GM18499 (cell line): ENCODE measurements around the gene HES3.

Experiments
- ATAC-seq: cut with Tn5 transposase; IDR thresholded peaks from one replicate; pipeline ENCODE4 v1.9.1; 2021; ENCODE audit warnings: moderate number of reproducible peaks; ENCODE audit not compliant: insufficient read depth, unreplicated experiment

Gene HES3

DNA sequence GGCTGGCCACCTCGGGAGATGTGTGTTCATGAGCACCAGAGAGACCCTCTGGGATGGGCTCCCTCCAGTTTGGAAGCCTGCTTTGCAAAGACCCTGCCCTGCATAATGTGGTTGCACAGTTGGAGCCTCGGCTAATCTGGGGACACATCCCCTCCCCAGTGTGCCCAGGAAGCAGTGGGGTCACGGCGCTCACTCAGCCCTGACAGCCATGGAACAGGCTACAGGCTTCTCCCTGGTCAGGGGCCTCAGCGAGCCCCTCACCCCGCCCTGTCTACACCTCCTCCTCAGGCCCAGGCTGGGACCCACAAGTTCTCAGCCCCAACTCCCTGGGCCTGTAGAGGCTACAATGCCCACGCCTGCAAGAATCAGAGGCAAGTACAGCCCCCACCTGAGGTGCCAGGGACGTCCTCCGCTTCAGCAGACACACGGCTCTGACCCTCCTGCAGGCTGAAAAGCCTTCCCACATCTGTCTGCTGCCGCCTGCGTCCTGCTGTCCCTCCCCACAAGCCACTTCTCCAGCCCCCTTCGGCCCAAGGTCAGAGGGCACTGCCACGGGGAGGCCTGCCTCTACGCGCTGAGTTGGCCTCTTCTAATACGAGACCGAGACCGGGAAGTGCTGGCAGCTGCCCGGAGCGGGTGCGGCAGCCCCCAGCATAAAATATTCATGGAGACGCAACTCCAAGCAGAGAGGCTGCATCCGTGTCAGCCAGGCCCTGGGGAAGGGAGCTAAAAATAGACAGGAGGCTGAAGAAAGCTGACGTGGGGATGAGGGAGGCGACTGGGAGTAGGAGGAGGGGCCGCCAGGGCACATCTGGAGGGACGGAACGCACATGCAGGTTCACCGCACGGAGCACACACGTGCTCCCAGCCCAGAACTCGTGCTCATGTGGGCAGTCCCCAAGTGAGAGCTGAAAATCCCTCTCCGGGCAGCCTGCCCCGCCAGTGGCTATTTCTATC is 32.1 kb downstream of the HES3 start:
- no peak for ATAC-seq

DNA sequence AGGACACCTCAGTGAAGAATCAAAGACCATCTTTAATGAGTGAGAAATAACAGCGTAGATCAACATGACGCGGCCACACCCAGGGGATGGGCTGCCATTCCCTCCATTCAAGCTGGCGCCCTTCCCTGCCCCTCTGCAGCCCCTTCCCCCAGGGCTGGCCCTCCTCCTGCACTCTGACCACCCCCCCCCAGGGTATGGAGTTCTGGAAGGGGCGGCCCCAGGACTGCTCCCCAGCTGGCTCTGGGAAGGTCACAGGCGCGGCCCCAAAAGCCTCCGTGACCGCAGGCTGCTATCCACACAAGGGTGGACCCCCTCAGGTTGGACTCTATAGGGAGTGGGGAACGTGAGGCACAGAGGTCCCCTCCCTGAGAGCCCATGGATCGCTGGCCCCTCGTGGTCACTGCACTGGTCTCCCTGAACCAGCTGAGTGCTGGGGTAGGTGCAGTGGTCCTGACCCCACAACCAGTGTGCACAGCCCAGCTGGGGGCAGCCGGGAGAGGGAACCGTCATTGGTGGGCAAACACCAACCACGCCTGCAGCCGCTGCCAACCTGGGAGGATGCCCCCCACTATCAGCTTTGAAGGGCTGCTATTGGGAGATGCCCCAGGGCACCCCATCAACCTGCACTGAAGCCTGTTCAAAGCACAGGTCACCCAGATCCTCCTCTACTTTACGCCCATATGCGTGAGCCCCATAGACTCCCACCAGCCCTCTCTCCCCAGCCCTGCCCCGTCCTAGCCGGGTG is 33.0 kb downstream of the HES3 start:
- no peak for ATAC-seq

DNA sequence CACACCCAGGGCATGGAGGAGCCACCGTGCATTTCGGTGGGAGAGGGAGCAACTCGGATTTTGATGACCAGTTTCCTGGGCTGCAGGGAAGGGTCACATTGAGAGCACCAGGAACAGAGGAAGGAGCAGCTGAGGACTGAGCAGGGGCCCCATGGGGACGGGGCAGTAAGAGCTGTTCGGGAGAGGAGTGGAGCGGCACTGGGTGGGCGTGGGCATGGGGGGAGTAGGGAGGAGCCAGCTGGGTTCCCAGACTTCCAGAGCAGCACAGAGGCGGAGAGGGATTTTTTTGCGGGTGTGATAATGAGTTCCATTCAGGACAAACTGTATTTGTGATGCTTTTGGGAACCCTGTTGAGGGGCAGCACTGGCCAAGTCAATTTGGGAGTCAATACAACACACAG is 34.3 kb downstream of the HES3 start:
- ATAC-seq = no peak

DNA sequence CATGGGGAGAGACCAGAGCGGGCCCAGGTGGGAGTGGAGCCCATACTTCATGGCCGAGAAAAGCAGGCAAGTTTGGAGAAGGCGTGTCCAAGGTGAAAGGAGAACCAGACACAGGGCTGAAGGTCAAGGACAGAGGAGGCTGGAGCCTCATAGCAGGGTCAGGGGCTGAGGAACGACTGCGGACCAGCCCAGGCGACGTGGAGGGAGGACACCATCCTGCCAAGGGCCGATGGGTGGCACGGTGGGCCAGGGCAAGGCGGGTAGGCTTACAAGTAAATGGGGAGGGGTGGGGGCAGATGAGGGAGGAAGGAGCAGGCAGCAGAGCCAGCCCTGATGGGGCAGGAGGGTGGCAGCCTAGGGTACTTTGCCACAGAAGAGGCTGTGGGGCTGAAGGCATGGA is 35.1 kb downstream of the HES3 start:
- ATAC-seq = no peak

DNA sequence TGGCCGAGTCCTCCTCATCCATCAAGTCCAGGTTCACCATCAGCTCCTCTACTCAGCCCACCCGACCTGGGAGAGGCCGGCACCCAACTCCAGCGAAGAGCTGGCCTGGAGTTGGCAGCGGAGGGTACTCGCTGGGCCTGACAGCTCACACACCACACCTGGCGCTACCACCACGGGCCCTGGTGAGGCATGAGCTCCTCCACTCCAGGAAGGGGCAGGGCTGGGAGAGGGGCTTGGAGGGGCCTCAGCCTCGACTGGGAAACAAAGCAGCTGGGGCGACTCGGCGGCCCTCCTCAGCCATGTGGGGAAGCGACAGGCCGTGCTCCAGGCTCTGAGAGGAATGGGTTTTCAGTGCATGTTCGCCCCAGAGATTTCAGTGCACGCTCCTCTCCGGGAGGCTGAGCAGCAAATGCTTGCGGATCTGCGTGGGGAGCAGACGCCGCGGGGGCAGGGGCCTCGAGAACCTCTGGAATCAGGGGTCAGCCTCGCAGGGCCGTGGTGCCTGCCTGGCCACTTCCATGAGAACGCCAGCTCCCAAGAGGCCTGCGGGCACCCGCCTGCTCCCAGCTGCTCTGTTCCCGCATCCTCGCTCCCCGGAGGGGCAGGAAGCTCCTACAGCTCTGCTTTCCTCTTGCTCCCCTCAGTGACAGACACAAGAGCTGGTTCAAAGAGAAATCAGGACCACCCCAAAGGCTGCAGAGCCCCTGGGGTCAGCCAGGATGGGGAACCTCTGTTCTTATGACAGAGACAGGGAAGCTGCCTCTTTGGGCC is 35.8 kb downstream of the HES3 start:
- ATAC-seq = no peak

DNA sequence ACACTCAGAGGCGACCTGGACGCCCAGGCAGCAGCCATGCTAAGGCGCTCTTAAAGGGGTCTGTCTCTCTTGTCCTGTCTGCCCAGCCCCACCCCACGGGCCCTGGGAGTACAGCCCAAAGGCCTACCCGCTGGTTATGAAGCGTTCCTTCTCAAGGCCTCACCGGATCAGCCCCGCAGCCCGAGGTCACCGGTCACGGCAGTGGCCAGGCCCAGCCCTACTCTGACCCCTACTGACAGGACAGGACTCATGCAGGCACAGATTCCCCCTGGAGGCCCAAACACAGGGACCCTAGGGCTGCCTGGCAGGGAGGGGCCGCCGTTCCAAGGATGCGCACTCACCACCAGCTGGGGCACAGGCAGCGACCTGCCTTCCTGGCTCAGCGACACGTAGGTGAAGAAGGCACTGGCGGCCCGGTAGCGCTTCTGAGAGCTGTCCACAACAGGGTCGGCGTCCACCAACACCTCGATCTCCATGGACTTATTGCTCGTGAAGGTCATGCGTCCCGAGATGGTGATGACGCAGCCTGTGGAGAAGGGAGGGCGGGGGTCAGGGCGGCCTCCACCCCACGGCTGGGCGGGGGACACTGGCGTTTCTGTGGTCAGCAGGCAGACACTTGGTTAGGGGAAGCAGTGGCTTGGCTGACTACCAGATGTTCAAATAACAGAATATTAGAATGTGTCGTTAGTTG is 36.9 kb downstream of the HES3 start:
- no peak for ATAC-seq

DNA sequence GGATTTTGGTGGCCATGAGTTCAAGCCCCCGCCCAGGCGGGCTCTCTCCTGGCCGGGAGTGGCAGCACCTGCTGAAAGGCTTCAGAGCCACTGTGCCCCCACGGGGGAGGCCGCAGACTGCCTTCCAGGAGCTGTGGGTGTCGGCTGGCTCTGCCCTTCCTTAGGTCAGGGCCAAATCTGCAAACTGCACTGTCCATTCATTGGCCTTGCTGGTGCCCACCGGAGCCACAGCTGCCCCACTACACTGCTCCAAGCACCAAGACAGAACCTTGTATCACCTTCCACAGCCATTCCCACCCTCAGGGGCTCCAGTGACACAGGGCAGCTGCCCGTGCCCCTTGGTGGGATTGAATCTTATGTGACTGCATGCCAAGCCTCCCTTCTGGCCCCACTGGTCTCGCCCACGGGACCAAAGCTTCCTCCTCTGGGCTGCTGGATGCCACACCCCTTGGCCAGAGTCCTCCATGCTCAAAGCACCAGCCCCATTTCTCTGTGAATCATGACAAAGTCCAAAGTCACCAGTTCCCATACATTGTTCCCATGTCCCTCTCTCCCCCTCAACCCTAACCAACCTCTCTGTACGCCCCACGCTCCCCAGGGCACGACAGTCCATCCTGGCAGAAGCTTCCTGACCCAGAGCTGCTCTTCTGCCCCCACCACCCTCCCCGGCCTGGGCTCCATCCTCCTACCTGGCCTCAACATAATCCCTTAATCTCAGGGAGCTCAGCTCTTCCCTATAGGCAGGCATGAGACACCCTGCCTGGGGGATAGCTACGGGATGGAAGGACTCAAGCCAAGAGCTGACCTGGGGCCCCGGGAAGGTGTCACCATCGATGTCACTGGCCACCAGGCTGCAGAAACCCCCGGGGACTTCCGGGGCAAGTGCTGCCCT is 37.8 kb downstream of the HES3 start:
- ATAC-seq = no peak

DNA sequence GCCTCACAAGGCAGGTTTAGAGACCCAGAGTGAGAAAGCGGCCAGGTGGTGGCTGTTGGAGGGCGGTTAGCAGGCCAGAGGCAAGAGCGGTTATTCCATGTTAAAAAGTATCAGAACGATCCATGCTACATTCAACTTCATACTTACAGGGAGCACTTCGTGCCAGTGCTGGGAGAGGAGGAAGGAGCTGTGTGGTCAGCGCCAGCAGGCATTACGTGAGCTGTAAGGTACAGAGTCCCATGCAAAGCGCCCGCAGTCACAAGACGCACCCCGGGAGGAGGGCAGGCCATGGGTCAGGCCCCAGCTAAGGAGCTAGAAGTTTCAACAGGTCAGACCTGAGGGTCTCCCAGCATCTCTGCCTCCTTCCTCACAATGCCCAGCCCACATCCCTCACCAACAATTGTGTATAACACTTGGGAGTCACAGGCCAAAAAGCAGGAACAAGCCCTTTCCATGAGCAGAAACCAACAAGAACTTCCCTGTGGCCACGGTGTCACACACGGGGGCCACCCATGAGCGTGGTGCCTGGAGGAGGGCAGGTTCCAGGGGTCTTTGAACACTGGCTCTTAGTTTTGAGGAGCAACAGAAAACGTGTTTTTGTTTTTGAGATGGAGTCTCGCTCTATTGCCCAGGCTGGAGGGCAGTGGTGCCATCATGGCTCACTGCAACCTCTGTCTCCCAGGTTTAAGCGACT is 38.7 kb downstream of the HES3 start:
- ATAC-seq = no peak

DNA sequence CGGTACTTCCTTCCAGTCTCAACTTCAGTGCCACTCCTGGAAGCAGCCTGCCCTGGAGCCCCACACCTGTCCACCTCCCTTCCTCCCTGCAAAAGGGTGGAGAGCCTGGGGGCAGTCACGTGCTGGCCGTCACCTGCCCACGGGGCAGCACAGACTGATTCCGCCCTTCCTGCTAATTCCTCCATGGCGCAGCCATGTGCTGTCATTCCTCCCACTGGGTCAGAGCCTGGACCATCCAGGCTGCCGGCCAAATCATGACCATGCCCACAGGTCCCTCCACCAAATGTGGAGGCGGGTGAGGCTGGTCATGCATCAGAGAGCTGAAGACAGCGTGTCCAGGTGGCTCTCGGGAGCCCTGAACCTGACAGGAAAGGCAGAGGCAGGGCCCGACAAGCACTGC is 41.4 kb downstream of the HES3 start:
- no peak for ATAC-seq

DNA sequence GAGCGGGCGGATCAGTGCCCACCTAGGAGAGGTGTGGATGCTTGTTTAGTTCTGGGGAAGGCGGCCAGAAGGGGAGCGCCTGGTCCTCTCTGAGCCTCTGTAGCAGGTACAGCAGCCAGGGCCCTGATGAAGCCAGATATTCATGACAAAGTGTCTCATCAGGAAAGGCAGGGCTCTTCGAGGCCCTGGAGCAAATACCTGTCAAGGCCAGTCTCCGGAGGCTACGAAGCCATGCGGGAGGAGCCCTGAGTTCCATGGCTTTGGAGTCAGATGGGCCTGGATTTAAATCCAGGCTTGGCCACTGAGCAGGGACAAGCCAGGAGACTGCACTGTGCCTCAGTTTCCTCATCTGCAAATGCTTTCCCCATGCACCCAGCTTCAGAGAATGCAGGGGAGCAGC is 42.3 kb downstream of the HES3 start:
- ATAC-seq = no peak

DNA sequence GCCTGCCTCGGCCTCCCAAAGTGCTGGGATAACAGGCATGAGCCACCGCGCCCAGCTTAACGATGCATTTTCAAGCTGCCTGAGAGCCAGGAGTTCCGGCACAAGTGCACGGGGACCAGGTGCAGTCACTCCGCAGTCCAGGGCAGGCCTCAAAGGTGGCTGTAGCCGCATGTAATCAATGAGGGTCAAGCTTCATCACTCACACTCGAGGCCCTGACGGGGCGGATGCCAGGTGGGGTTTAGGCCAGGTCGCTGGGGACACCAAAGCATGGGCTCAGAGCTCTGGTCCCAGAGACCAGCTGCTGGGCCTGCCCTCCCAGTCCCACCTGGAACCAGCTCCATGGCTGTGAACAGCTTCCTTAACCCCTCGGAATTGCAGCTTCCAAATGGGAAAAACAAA is 43.0 kb downstream of the HES3 start:
- no peak for ATAC-seq

DNA sequence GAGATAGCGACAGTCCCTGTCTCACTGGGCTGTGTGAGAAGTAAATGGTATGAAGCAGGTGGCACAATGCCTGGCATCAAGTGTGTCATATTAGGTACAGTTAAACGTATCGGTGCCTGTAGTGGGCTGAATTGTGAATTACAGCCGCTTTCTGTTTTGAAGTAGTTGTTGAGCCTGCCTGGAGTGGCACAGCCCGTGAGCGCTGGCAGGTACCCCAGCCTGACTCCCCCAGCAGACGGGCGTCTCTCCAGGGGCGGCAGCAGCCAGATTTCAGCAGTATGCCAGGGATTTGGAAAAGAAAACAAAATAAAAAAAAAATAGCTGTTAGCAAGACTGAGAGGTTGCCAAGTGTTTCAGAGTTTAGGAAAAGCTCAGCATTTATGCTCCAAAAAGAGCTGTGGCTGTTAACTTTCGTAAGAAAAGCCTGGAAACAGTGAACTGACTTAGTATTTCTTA is 43.5 kb downstream of the HES3 start:
- ATAC-seq = no peak

DNA sequence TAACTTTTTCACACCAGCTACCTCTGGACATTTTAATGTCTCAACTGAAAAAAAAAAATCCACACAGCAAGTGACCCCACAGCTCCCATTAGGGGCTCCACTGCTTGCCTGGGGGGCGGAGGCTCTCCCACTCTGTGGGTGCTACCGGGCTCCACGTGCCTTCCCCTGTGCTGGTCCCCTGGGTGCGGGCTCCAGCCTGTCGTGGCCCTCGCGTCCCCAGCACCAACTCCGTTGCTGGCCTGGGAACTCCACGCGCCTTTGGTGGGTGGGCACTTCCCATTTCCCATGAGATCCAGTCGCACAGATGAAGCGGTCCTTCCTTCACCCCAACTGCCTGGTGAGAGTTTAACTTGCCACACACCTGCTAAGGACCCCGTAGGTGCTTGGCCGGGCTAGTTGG is 44.0 kb downstream of the HES3 start:
- ATAC-seq = no peak

DNA sequence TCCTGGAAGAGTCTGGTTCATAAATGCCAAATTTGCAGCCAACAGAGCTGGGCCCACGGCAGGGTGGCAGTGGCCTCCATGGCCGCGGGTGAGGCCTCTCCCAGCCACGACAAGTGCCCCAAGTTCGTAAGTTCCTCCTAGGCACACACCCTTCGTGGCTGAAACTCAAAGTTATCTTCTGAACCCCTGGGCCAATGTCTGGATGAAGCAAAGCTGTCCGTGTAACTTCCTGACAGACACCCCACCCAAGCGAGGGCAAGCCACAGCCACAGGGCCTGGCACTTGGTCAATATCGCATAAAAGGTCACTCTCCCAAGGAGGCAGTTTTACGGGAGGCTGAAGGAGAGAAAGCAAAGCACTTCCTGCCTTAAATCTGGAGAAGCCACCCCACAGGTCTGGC is 44.7 kb downstream of the HES3 start:
- ATAC-seq = no peak

DNA sequence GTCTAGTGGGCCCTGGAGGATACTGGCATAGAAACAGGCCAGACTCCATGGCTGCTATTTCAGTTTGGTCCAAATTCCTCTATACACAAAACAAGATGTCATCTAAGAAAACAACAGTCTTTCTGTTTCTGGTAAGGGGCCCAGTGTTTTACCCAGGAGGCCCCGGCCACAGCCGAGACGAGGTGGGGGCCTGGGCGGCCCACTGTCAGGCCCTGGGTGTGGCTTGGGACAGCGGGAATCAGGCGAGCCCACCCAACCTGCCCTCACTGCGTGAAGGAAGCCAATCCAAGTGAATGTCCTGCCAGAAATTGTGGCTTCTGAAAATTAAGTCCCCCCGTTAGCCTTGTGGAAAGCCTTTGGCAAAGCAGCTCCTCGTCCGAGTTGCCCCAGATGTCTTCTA is 48.1 kb downstream of the HES3 start:
- no peak for ATAC-seq

DNA sequence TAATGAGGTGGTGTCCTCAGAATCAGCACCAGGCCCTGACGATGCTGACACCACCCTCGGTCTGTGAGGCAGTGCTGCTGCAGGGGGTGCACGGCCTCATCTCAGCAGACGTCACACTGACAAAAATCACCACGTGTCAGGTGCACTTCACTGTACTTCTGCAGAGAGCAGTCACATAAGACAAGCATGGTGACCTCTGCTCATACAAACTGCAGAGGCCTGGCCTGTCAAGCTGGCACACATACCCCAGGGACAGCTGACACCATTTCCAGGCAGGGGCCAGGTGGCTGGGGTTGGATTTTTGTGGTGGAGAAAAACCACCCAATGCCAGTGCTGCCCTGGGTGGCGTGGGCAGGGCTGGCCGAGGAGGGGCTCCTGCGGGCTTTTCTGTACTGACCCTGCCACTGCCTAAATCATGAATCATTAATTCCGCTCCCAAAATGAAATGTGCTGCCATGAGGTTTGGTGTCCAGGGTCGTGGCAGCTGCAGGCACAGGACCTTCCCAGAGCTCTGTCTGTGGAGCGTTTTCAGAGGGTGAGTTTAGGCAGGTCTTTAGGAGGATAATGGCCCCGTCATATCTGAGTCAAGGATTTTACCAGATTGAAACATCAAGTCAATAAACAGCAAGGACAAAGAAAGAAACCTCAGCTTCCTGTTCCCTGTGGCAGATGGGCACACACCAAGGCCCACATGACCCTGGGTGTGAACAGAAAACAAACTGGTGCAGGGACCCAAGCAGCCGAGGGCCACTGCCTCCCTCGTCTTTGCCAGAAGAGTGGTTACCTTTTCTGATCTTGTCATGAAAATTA is 50.3 kb downstream of the HES3 start:
- ATAC-seq = no peak

DNA sequence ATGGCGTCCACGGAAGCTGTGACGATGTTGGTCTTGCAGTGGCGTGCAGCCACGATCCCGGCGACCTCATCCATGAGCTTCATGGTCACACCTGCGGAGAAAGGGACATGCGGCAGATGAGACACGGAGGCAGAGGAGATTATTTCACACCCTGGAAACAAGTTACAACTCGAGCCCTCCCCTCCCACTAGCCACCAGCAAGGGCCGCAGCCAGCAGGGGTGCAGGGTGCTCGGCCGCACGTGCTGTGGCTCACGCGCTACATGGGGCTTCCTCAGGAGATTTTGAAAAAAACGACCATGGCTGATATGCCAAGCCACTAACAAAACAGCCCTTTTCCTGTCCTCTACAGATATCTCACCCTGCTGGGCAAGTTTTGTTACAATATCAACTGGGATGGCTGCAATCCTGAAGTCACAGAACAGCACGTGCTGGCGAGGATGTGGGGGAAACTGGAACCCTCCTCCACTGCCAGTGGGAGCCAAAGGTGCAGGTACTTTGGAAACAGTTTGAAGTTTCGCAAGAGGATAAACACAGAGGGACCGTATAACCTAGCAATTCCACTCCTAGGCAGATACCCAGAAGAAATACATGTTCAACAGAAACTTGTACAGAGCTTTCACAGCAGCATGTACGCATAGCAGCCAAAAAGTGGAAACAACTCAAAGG is 51.0 kb downstream of the HES3 start:
- ATAC-seq = no peak
